Kidney (tissue), 14 donors: ENCODE results near the gene SLC39A1. TPM values are rescaled to one million over a fixed set of nuclear protein-coding genes. Genes with fewer than 3 reads are reported as not detected.
"Not testable (repeated sequence)": the region's sequence is repeated elsewhere in the genome, so short reads cannot be mapped to it uniquely, and the experiment has no call there.

ENCODE experiments used
- DNase-seq, 5 donors: peaks; one replicate each; pipeline ENCODE4 v3.0.0-alpha.2; 2013 to 2020
- FAIRE-seq: peaks from 2 replicates; lab custom pipeline; 2012; peaks lifted over from hg19 to GRCh38; lab: Jason Lieb, UNC
- H3K27ac ChIP-seq, 2 donors: one replicate each; pipeline ENCODE4 v1.7.0; 2013; ENCODE audit warnings: low read depth in 2 of 2, low read length in 2 of 2, inconsistent platforms in 1 of 2
- H3K27me3 ChIP-seq: one replicate; pipeline ENCODE4 v1.7.1; 2013; ENCODE audit warnings: low read length, inconsistent platforms; ENCODE audit not compliant: control insufficient read depth, insufficient read depth
- H3K36me3 ChIP-seq, 3 donors: one replicate each; pipeline versions ENCODE4 v1.7.0 to v1.7.1; 2013; ENCODE audit warnings: low read length in 3 of 3, control low read depth in 1 of 3, inconsistent platforms in 1 of 3; ENCODE audit not compliant: insufficient read depth in 3 of 3, control insufficient read depth in 2 of 3
- H3K4me1 ChIP-seq, 3 donors: one replicate each; pipeline versions ENCODE4 v1.7.0 to v1.7.1; 2013; ENCODE audit warnings: low read length in 3 of 3, inconsistent platforms in 1 of 3, low read depth in 1 of 3; ENCODE audit not compliant: control insufficient read depth in 2 of 3, insufficient read depth in 2 of 3
- H3K4me3 ChIP-seq, 3 donors: one replicate each; pipeline versions ENCODE4 v1.7.0 to v1.8.1; 2013; ENCODE audit warnings: low read length in 3 of 3, control low read depth in 1 of 3, inconsistent platforms in 1 of 3
- H3K9ac ChIP-seq, 3 donors: one replicate each; pipeline versions ENCODE4 v1.7.0 to v1.7.1; 2013; ENCODE audit warnings: low read length in 3 of 3, control low read depth in 1 of 3, inconsistent platforms in 1 of 3
- H3K9me3 ChIP-seq, 3 donors: one replicate each; pipeline versions ENCODE4 v1.7.0 to v1.7.1; 2013; ENCODE audit warnings: low read length in 3 of 3, control low read depth in 1 of 3, inconsistent platforms in 1 of 3; ENCODE audit not compliant: control insufficient read depth in 2 of 3, insufficient read depth in 1 of 3
- intact Hi-C: fragments of 100-400 bp; cut with DNase I; formaldehyde crosslinking; loops from one replicate; pipeline ENCODE4 v1.11.1; 2022
- microRNA-seq: library from miRNA; unstranded; fragments of <30 nt; microRNA quantifications from one replicate; pipeline ENCODE4 v1.2.0, GENCODE V29; 2020
- polyA plus RNA-seq: library from polyadenylated mRNA; stranded (reverse); fragments of 350-450 nt; fragmentation: Illumina TruSeq; extraction: RNeasy Lipid Tissue Mini Kit (QIAGEN cat#74804); gene quantifications from one replicate; pipeline ENCODE4 v1.2.3, GENCODE V29; 2014; ENCODE audit warnings: low read depth, low replicate concordance; ENCODE audit not compliant: insufficient read depth
- total RNA-seq: library from RNA; stranded (reverse); fragmentation: NEBNext Ultra II Directional; extraction: Animal tissue kit (Norgen Biotek cat#: 25700); gene quantifications from one replicate; pipeline ENCODE4 v1.2.1, GENCODE V29; 2021
- TF ChIP-seq, protein P1 (sequence below): IDR thresholded peaks from 3 replicates; pipeline ENCODE4 v1.5.1; 2012; ENCODE audit warnings: mild to moderate bottlenecking, moderate library complexity, borderline replicate concordance; ENCODE audit not compliant: insufficient read depth; ENCODE audit errors: extremely low read depth
- donor health status: control.
- donor health status: control.
- donor health status: control.
- donor health status: control.
- donor health status: control.
- donor health status: DM: yes; HTN: yes; CAD: no.
- donor health status: Normal renal cell carcinoma (clear cell type).

The SLC39A1 gene
- total and polyA plus RNA-seq, 2 donors from 2014 or later = 106 to 125 TPM

DNA sequence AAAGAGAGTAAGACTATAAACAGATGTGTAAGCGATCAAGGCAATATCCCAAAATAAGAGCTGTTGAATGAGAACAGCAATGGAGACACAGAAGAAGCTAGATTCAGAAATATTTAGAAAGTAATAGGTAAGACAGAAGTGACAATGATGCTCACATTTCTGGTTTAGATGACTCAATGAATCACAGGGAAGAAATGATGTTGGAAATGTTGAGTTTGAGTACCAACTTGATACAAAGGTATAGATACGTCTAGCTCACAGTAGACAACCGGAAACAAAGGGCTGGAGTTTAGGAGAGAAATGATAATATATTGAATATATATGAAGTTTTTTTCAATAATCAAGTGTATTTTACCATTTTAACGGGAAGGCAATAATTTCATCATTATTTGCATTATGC lies 47.0 kb downstream of the SLC39A1 start:
- intact Hi-C loops = no loop called here
- DNase-seq (no peak), FAIRE-seq (no peak)
- Histone ChIP-seq H3K36me3 (peaks cover 0 to 6% (median 0%) of the 10 kb centered on the region in 3 donors), H3K9ac (no peak overlapping the region), H3K27me3 (no peaks in the 10 kb centered on the region), H3K9me3 (no peaks in the 10 kb centered on the region), H3K4me1 (peaks cover 7 to 16% (median 16%) of the 10 kb centered on the region in 3 donors), H3K27ac (no peak overlapping the region), H3K4me3 (no peak overlapping the region)
- TF ChIP-seq, protein P1, sequence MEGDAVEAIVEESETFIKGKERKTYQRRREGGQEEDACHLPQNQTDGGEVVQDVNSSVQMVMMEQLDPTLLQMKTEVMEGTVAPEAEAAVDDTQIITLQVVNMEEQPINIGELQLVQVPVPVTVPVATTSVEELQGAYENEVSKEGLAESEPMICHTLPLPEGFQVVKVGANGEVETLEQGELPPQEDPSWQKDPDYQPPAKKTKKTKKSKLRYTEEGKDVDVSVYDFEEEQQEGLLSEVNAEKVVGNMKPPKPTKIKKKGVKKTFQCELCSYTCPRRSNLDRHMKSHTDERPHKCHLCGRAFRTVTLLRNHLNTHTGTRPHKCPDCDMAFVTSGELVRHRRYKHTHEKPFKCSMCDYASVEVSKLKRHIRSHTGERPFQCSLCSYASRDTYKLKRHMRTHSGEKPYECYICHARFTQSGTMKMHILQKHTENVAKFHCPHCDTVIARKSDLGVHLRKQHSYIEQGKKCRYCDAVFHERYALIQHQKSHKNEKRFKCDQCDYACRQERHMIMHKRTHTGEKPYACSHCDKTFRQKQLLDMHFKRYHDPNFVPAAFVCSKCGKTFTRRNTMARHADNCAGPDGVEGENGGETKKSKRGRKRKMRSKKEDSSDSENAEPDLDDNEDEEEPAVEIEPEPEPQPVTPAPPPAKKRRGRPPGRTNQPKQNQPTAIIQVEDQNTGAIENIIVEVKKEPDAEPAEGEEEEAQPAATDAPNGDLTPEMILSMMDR = no peak

DNA sequence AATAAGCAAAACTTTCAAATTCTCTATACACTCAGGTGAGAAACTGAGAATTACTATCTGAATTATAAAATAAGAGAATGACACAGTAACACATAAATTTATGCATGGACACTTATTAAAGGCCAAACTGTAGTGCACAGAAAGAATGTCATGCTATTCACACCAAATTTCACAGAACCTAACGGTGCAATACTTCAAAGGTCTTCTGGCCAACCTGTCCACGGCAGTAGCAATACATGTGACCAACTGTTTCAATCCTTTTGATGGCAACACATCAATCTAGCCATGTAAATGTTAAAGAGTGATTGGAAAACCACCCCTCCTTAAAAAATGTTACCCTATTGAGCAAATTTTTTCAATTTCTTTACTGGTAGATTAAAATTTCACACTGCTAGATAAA lies 51.0 kb downstream of the SLC39A1 start:
- Histone ChIP-seq H3K4me1 (no peaks in the 10 kb centered on the region), H3K27ac (no peak overlapping the region), H3K27me3 (no peaks in the 10 kb centered on the region), H3K36me3 (peaks cover 0 to 1% (median 0%) of the 10 kb centered on the region in 3 donors), H3K9ac (no peak overlapping the region), H3K4me3 (no peak overlapping the region), H3K9me3 (no peaks in the 10 kb centered on the region)
- intact Hi-C loops = no loop called here
- no peak for FAIRE-seq
- no peak for DNase-seq
- TF ChIP-seq, protein P1 = no peak

DNA sequence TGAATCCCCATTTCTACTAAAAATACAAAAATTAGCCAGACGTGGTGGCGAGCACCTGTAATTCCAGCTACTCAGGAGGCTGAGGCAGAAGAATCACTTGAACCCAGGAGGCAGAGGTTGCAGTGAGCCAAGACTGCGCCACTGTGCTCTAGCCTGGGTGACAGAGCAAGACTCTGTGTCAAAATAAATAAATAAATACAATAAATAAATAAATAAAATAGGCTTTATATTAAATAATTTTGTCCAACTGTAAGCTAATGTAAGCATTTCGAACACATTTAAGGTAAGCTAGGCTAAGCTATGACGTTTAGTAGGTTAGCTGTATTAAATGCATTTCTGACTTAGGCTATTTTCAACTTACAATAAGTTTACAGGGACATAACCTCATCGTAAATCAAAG lies 52.8 kb downstream of the SLC39A1 start:
- H3K9ac ChIP-seq, FAIRE-seq, H3K36me3 ChIP-seq, intact Hi-C loops, H3K4me1 ChIP-seq, H3K9me3 ChIP-seq, H3K27ac ChIP-seq, DNase-seq, H3K4me3 ChIP-seq, H3K27me3 ChIP-seq: not testable (repeated sequence)

Small RNA genes lying within 50 kb of the gene (microRNA-seq; reads per million reads assigned to microRNA genes)
- gene MIR6737 = not detected

Other genes starting within 250 kb of the SLC39A1 start
- gene INTS3, start 235.5 kb downstream of the SLC39A1 start, total RNA-seq = 74.8 TPM
- gene INTS3, start 235.5 kb downstream of the SLC39A1 start, polyA plus RNA-seq = 42.7 TPM
- 54.0 TPM for gene SLC27A3, start 188.1 kb downstream of the SLC39A1 start, total RNA-seq
- gene SLC27A3, start 188.1 kb downstream of the SLC39A1 start, polyA plus RNA-seq = 36.9 TPM
- 49.0 TPM for gene GATAD2B, start 40.6 kb downstream of the SLC39A1 start, total RNA-seq
- gene GATAD2B, start 40.6 kb downstream of the SLC39A1 start, polyA plus RNA-seq = 3.6 TPM
- gene DENND4B, start 16.8 kb downstream of the SLC39A1 start, total RNA-seq = 60.6 TPM
- 13.2 TPM for gene DENND4B, start 16.8 kb downstream of the SLC39A1 start, polyA plus RNA-seq
- 44.8 TPM for gene CRTC2, start 4.9 kb downstream of the SLC39A1 start, total RNA-seq
- gene CRTC2, start 4.9 kb downstream of the SLC39A1 start, polyA plus RNA-seq = 28.6 TPM
- gene CREB3L4, start 4.4 kb upstream of the SLC39A1 start, total RNA-seq = 10.9 TPM
- gene CREB3L4, start 4.4 kb upstream of the SLC39A1 start, polyA plus RNA-seq = 9.3 TPM
- 97.0 TPM for gene JTB, start 14.1 kb upstream of the SLC39A1 start, total RNA-seq
- 188 TPM for gene JTB, start 14.1 kb upstream of the SLC39A1 start, polyA plus RNA-seq
- gene RAB13, start 22.8 kb upstream of the SLC39A1 start, total RNA-seq = 142 TPM
- gene RAB13, start 22.8 kb upstream of the SLC39A1 start, polyA plus RNA-seq = 226 TPM
- 1,447 TPM for gene RPS27, start 27.2 kb upstream of the SLC39A1 start, total RNA-seq
- gene RPS27, start 27.2 kb upstream of the SLC39A1 start, polyA plus RNA-seq = 4,953 TPM
- gene NUP210L, start 191.5 kb upstream of the SLC39A1 start, total RNA-seq = 0.06 TPM
- gene NUP210L, start 191.5 kb upstream of the SLC39A1 start, polyA plus RNA-seq = not detected
- 315 TPM for gene TPM3, start 228.6 kb upstream of the SLC39A1 start, total RNA-seq
- 156 TPM for gene TPM3, start 228.6 kb upstream of the SLC39A1 start, polyA plus RNA-seq
- gene CFAP141, start 242.8 kb upstream of the SLC39A1 start, total RNA-seq = not detected
- gene CFAP141, start 242.8 kb upstream of the SLC39A1 start, polyA plus RNA-seq = not detected